ENCODE results near the gene RTL10.

Gene RTL10

GRCh38 chr22:19807161-19807913, 47.3 kb downstream of the RTL10 start:
- no peak for DNase-seq

GRCh38 chr22:19806213-19807160, 48.2 kb downstream of the RTL10 start:
- peak; percentile 25 for DNase-seq

- no peak for DNase-seq
Observed at GRCh38 chr22:19805821-19806212, 48.9 kb downstream of the RTL10 start.
